OCI-LY3 (cell line): ENCODE results near the gene KLHL30.

Experiments used
- H2AFZ ChIP-seq: fragments of 200-600, 300-600 bp; shearing (Covaris generic); 2 replicates; pipeline ENCODE4 v1.6.0; 2014; ENCODE audit warnings: antibody characterized with exemption, low read depth, low read length
- H3K27ac ChIP-seq: fragments of 200-600, 300-600 bp; sonication (generic); 2 replicates; pipeline ENCODE4 v1.5.1; 2014; ENCODE audit warnings: mild to moderate bottlenecking, low read length, moderate library complexity, mixed read lengths
- H3K27me3 ChIP-seq: fragments of 200-600, 300-600 bp; sonication (generic); 2 replicates; pipeline ENCODE4 v1.6.1; 2014; ENCODE audit warnings: low read depth, low read length, mixed read lengths
- H3K36me3 ChIP-seq: fragments of 200-600, 300-600 bp; sonication (generic); replicated peaks from 2 replicates; pipeline ENCODE3; 2014; ENCODE audit warnings: low read depth, low read length, mixed read lengths
- H3K4me1 ChIP-seq: fragments of 300-600, 200-600 bp; sonication (generic); 2 replicates; pipeline ENCODE4 v1.6.1; 2014; ENCODE audit warnings: low read length, mixed read lengths
- H3K4me2 ChIP-seq: fragments of 200-600, 300-600 bp; sonication (generic); 2 replicates; pipeline ENCODE4 v1.6.1; 2014; ENCODE audit warnings: low read length, mixed read lengths
- H3K4me3 ChIP-seq: fragments of 300-600, 200-600 bp; sonication (generic); 2 replicates; pipeline ENCODE4 v1.5.1; 2014; ENCODE audit warnings: antibody characterized with exemption, mild to moderate bottlenecking, low read length, moderate library complexity
- H3K79me2 ChIP-seq: fragments of 300-600, 200-600 bp; shearing (Covaris generic); 2 replicates; pipeline ENCODE4 v1.6.1; 2014; ENCODE audit warnings: mild to moderate bottlenecking, low read length, mixed read lengths
- H3K9ac ChIP-seq: fragments of 300-600, 200-600 bp; shearing (Covaris generic); 2 replicates; pipeline ENCODE4 v1.6.0; 2014; ENCODE audit warnings: mild to moderate bottlenecking, low read length, moderate library complexity
- H3K9me3 ChIP-seq: fragments of 200-600, 300-600 bp; shearing (Covaris generic); 2 replicates; pipeline ENCODE4 v1.6.1; 2014; ENCODE audit warnings: low read length, mixed read lengths; ENCODE audit not compliant: insufficient read depth
- H4K20me1 ChIP-seq: fragments of 200-600, 300-600 bp; sonication (generic); 2 replicates; pipeline ENCODE4 v1.6.1; 2016; ENCODE audit warnings: low read length, mixed read lengths; ENCODE audit not compliant: insufficient read depth
- EZH2phosphoT487 ChIP-seq: fragments of 200-600 bp; shearing (Covaris generic); IDR thresholded peaks from 2 replicates; pipeline ENCODE4 v1.6.1; 2018; ENCODE audit warnings: antibody characterized with exemption, mixed run types, low read depth
- TF ChIP-seq, protein P1 (sequence below): fragments of 200-600, 300-600 bp; sonication (generic); IDR thresholded peaks from 2 replicates; pipeline ENCODE4 v1.5.1; 2014; ENCODE audit warnings: antibody characterized with exemption, low read length, low read depth

The KLHL30 gene

DNA sequence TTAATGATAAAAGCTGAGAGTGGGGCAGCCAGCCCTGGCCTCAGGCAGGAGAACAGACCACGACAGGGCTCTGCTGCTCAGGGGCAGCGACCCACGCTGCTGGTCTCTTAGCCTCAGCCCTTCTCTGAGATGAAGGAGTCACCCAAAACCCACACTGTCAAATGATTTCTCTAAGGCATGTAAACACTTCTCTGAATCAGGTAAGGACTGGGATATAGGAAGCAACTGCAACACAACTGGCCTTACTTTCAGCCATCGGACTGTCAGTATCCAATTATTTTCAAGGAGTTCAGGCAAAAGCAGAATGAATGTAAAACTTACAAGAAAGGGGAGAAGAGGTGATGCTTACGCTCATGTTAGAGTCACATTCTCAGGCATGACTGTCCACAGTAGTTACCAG lies 42.1 kb downstream of the KLHL30 start:
- H4K20me1 ChIP-seq, result no peaks in the 10 kb centered on the region
- peaks cover 41% of the 10 kb centered on the region for H3K36me3 ChIP-seq
- TF ChIP-seq, protein P1, sequence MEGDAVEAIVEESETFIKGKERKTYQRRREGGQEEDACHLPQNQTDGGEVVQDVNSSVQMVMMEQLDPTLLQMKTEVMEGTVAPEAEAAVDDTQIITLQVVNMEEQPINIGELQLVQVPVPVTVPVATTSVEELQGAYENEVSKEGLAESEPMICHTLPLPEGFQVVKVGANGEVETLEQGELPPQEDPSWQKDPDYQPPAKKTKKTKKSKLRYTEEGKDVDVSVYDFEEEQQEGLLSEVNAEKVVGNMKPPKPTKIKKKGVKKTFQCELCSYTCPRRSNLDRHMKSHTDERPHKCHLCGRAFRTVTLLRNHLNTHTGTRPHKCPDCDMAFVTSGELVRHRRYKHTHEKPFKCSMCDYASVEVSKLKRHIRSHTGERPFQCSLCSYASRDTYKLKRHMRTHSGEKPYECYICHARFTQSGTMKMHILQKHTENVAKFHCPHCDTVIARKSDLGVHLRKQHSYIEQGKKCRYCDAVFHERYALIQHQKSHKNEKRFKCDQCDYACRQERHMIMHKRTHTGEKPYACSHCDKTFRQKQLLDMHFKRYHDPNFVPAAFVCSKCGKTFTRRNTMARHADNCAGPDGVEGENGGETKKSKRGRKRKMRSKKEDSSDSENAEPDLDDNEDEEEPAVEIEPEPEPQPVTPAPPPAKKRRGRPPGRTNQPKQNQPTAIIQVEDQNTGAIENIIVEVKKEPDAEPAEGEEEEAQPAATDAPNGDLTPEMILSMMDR, result no peak
- no peak for TF ChIP-seq EZH2phosphoT487
- no peak overlapping the region for H3K4me2 ChIP-seq
- H3K9ac ChIP-seq, result no peak overlapping the region
- no peaks in the 10 kb centered on the region for H3K4me1 ChIP-seq
- no peaks in the 10 kb centered on the region for H3K79me2 ChIP-seq
- no peak overlapping the region for H3K4me3 ChIP-seq
- H3K9me3 ChIP-seq, result no peaks in the 10 kb centered on the region
- no peak overlapping the region for H2AFZ ChIP-seq
- H3K27me3 ChIP-seq, result no peaks in the 10 kb centered on the region
- no peak overlapping the region for H3K27ac ChIP-seq

DNA sequence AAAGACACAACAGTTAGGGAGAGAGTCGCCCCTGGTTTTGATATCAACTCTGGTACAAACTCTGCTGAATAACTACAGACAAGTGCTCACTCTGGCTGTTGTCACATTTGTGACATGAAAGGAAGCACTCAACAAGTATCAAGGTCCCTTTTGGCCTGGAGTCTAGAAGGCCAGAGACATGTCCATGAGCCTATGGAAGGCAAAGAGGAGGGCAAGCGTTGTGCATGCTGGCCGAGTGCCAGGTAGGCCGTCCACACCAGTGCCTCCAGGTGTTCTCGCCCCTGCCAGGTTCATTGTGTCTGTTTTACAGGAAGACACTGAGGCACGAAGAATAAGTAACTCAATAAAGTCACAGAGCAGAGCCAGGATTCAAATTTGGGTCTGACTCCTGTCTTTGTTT lies 43.9 kb downstream of the KLHL30 start:
- Histone ChIP-seq H3K27me3 (no peaks in the 10 kb centered on the region), H3K4me3 (no peak overlapping the region), H3K36me3 (peaks cover 41% of the 10 kb centered on the region), H3K9me3 (no peaks in the 10 kb centered on the region), H4K20me1 (no peaks in the 10 kb centered on the region), H3K79me2 (no peaks in the 10 kb centered on the region), H3K4me2 (no peak overlapping the region), H3K9ac (no peak overlapping the region), H2AFZ (no peak overlapping the region), H3K27ac (no peak overlapping the region), H3K4me1 (no peaks in the 10 kb centered on the region)
- TF ChIP-seq, protein P1, result no peak
- no peak for TF ChIP-seq EZH2phosphoT487

DNA sequence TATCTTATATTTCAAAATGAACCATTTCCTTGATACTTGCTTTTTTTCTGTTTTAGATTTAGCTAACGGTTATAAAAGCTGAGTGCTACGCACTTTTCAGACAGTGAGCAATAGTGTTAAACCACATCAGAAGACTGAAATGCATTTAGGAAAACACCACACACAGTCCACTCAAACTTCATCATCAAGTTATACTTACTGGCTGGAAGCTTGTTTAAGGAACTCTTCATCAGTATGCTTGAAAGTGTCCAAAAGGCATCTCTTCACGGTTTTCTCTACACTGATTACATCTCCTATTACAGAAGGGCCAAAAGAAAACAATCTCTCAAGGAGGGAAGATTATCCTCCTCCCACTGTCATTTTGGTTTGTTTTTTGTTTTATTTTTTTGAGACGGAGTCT lies 45.4 kb downstream of the KLHL30 start:
- H3K9ac ChIP-seq, result no peak overlapping the region
- H3K9me3 ChIP-seq, result no peaks in the 10 kb centered on the region
- peaks cover 46% of the 10 kb centered on the region for H3K36me3 ChIP-seq
- no peak for TF ChIP-seq EZH2phosphoT487
- H2AFZ ChIP-seq, result no peak overlapping the region
- no peaks in the 10 kb centered on the region for H3K79me2 ChIP-seq
- H3K27ac ChIP-seq, result no peak overlapping the region
- H4K20me1 ChIP-seq, result no peaks in the 10 kb centered on the region
- no peak overlapping the region for H3K4me3 ChIP-seq
- no peaks in the 10 kb centered on the region for H3K4me1 ChIP-seq
- no peaks in the 10 kb centered on the region for H3K27me3 ChIP-seq
- H3K4me2 ChIP-seq, result no peak overlapping the region

DNA sequence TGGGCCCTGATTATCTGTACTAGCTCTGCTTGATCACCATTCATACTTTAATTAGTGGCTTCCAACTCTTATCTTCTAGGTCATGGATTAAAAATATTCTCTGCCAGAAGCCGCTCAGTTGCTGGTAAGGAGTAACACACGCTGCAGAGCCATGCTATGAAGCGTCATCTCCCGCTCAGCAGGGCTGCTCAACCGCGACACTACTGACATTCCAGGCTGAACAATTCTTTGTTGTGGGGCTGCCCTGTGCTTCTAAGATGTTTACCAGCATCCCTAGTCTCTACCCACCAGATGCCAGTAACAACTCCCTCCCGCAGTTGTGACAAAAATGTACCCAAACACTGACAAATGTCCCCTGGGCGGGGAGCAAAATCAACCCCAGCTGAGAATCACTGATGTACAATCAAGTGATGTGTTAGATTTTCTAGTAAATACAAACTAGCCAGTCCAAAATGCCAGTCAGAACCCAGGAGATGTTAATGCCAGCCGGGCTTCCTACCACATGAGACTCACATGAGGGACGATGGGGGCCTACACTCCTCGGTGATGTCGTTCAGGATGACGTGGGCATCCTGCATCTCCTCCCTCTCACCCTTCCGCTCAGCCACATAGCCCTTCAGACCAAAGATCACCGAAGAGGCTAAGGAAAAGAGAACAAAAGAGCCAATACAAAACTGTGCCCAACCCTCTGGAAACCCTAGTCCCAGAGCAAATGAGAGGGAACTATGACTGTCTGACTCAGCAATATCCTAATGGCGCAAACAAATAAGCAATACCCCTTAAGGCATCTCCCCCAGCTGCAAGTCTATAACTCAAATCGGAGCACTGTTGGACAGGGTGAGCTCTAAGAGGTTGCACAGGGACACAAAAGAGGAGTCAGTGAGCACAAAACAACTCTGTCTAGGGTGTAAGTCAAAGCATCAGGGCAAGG lies 49.4 kb downstream of the KLHL30 start:
- TF ChIP-seq EZH2phosphoT487, result no peak
- TF ChIP-seq, protein P1, result no peak
- no peaks in the 10 kb centered on the region for H4K20me1 ChIP-seq
- no peak overlapping the region for H3K4me2 ChIP-seq
- H2AFZ ChIP-seq, result no peak overlapping the region
- H3K27me3 ChIP-seq, result no peaks in the 10 kb centered on the region
- H3K27ac ChIP-seq, result no peak overlapping the region
- H3K4me1 ChIP-seq, result no peaks in the 10 kb centered on the region
- H3K36me3 ChIP-seq, result peaks cover 32% of the 10 kb centered on the region
- H3K4me3 ChIP-seq, result no peak overlapping the region
- H3K9ac ChIP-seq, result no peak overlapping the region
- H3K79me2 ChIP-seq, result no peaks in the 10 kb centered on the region
- no peaks in the 10 kb centered on the region for H3K9me3 ChIP-seq
